ENCODE data around the gene SGSM1. TPM values are rescaled to one million over a fixed set of nuclear protein-coding genes. Genes with fewer than 3 reads are reported as not detected.

The SGSM1 gene
- polyA plus RNA-seq, 3 donors, result not detected

DNA sequence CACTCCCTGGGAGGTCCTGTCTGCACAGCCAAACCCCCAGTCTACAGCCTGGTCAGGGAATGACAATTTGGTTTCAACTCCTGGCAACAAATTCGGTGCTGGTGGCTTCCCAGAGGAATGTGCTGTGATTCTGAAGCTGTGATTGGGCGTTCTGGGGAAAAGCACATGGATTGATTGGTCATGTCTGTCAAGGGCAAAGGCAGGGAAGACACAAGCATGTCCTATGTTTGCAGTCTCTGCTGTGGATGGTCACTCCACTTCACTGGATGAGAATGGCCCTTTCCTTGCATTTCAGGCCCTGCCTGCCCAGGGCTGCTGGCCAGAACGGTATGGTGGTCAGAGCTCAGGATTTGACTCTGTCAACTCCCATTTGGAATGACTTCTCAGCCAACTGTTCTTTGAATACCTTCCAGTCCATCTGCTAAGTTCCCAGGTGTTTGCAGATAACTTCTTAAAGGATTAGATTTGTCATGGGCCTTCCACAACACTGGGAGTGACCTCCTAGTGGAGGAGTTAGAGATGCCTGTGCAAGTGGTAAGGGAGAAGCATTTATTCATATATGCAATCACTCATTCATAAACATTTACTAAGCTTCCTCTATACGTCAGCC is 42.7 kb downstream of the SGSM1 start:
- no peaks in the 10 kb centered on the region for H4K20me1 ChIP-seq (ENCODE audit: insufficient read depth, low read length)
- no peak overlapping the region for H3K9ac ChIP-seq (ENCODE audit: insufficient read depth, low read length, poor library complexity, severe bottlenecking)
- H3K27me3 ChIP-seq (ENCODE audit: control insufficient read depth in 2 of 2, insufficient read depth in 2 of 2, low read length in 2 of 2), result no peaks in the 10 kb centered on the region
- no peak for DNase-seq
- Mint-ChIP-seq H3K9me3 (peaks cover 0 to 3% (median 1%) of the 10 kb centered on the region in 7 donors), H3K4me3 (no peak overlapping the region), H3K27me3 (ENCODE audit: low read depth in 3 of 3) (peaks cover 2 to 5% (median 3%) of the 10 kb centered on the region in 3 donors), H3K4me1 (peaks cover 2% of the 10 kb centered on the region), H3K36me3 (no peaks in the 10 kb centered on the region), H3K27ac (no peak overlapping the region)
- no peaks in the 10 kb centered on the region for H3K36me3 ChIP-seq (replicated peaks in 1 of 2; ENCODE audit: control insufficient read depth in 1 of 2, insufficient read depth in 2 of 2, low read length in 2 of 2)
- TF ChIP-seq, protein P1, sequence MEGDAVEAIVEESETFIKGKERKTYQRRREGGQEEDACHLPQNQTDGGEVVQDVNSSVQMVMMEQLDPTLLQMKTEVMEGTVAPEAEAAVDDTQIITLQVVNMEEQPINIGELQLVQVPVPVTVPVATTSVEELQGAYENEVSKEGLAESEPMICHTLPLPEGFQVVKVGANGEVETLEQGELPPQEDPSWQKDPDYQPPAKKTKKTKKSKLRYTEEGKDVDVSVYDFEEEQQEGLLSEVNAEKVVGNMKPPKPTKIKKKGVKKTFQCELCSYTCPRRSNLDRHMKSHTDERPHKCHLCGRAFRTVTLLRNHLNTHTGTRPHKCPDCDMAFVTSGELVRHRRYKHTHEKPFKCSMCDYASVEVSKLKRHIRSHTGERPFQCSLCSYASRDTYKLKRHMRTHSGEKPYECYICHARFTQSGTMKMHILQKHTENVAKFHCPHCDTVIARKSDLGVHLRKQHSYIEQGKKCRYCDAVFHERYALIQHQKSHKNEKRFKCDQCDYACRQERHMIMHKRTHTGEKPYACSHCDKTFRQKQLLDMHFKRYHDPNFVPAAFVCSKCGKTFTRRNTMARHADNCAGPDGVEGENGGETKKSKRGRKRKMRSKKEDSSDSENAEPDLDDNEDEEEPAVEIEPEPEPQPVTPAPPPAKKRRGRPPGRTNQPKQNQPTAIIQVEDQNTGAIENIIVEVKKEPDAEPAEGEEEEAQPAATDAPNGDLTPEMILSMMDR (IDR thresholded peaks at IDR 0.05), result no peak
- H3K4me2 ChIP-seq (replicated peaks; ENCODE audit: extremely low read depth, low read length, poor library complexity, severe bottlenecking), result no peak overlapping the region
- no peak overlapping the region for H3K4me3 ChIP-seq (replicated peaks in 1 of 3; ENCODE audit: low read depth in 2 of 3, low read length in 3 of 3)
- no peak overlapping the region for H3K27ac ChIP-seq (ENCODE audit: low read depth in 1 of 2, low read length in 2 of 2)
- intact Hi-C loops (cut with micrococcal nuclease), result loop anchor here in 1 of 2 donors (5.0 kb wide), 1 partner anchor 76 kb away; the partner anchor contains the start of gene PIWIL3
- H3K79me2 ChIP-seq (ENCODE audit: insufficient read depth, low read length), result no peaks in the 10 kb centered on the region
- H3K9me3 ChIP-seq (replicated peaks in 1 of 2; ENCODE audit: control insufficient read depth in 1 of 2, insufficient read depth in 1 of 2, low read length in 2 of 2), result no peaks in the 10 kb centered on the region
- no peak overlapping the region for H2AFZ ChIP-seq (ENCODE audit: insufficient read depth, low read depth, low read length, poor library complexity, severe bottlenecking)
- H3K4me1 ChIP-seq (ENCODE audit: control insufficient read depth in 1 of 2, insufficient read depth in 2 of 2, low read length in 2 of 2), result no peaks in the 10 kb centered on the region
- 94% methylated on average over 2 of the region's 4 CpGs for WGBS (ENCODE audit: insufficient coverage)

DNA sequence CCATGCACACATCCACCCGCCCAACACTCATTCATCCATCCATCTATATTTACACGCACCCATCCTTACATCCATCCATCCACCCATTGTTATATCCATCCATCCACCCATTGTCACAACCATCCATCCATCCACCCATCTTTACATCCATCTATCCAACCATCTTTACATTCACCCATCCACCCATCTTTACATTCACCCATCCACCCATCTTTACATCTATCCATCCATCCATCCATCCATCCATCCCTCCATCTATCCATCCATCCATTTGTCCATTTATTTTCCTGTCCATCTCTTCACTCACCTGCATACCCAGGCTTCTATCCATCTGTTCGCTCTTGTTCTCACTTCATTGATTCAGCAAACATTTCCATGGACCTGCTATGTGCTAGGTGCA is 49.8 kb downstream of the SGSM1 start:
- intact Hi-C loops (cut with micrococcal nuclease), result no loop called here

More for the DNA sequence above, 49.8 kb downstream of the SGSM1 start:
- Histone ChIP-seq H2AFZ (ENCODE audit: insufficient read depth, low read depth, low read length, poor library complexity, severe bottlenecking) (no peak overlapping the region), H3K4me1 (ENCODE audit: control insufficient read depth in 1 of 2, insufficient read depth in 2 of 2, low read length in 2 of 2) (no peaks in the 10 kb centered on the region), H3K36me3 (replicated peaks in 1 of 2; ENCODE audit: control insufficient read depth in 1 of 2, insufficient read depth in 2 of 2, low read length in 2 of 2) (no peaks in the 10 kb centered on the region), H3K4me3 (replicated peaks in 1 of 3; ENCODE audit: low read depth in 2 of 3, low read length in 3 of 3) (no peak overlapping the region), H3K27me3 (ENCODE audit: control insufficient read depth in 2 of 2, insufficient read depth in 2 of 2, low read length in 2 of 2) (no peaks in the 10 kb centered on the region), H3K79me2 (ENCODE audit: insufficient read depth, low read length) (no peaks in the 10 kb centered on the region), H4K20me1 (ENCODE audit: insufficient read depth, low read length) (no peaks in the 10 kb centered on the region), H3K27ac (ENCODE audit: low read depth in 1 of 2, low read length in 2 of 2) (no peak overlapping the region), H3K4me2 (replicated peaks; ENCODE audit: extremely low read depth, low read length, poor library complexity, severe bottlenecking) (no peak overlapping the region), H3K9me3 (replicated peaks in 1 of 2; ENCODE audit: control insufficient read depth in 1 of 2, insufficient read depth in 1 of 2, low read length in 2 of 2) (no peaks in the 10 kb centered on the region), H3K9ac (ENCODE audit: insufficient read depth, low read length, poor library complexity, severe bottlenecking) (no peak overlapping the region)
- DNase-seq, result no peak
- Mint-ChIP-seq H3K36me3 (no peaks in the 10 kb centered on the region), H3K27me3 (ENCODE audit: low read depth in 3 of 3) (peaks cover under 1 to 2% (median 1%) of the 10 kb centered on the region in 3 donors), H3K9me3 (peaks cover 0 to 8% (median 4%) of the 10 kb centered on the region in 7 donors), H3K4me3 (no peak overlapping the region), H3K4me1 (no peaks in the 10 kb centered on the region), H3K27ac (no peak overlapping the region)
- TF ChIP-seq, protein P1 (IDR thresholded peaks at IDR 0.05), result no peak
- 86% methylated on average over 2 of the region's 3 CpGs for WGBS (ENCODE audit: insufficient coverage)

All from CD14-positive monocyte (primary cell).